ENCODE measurements around the gene MRPS9. TPM values are rescaled to one million over a fixed set of nuclear protein-coding genes. Genes with fewer than 3 reads are reported as not detected.

MRPS9 gene
- total RNA-seq, 1 donor from 2014 or later, result 24.5 TPM

DNA sequence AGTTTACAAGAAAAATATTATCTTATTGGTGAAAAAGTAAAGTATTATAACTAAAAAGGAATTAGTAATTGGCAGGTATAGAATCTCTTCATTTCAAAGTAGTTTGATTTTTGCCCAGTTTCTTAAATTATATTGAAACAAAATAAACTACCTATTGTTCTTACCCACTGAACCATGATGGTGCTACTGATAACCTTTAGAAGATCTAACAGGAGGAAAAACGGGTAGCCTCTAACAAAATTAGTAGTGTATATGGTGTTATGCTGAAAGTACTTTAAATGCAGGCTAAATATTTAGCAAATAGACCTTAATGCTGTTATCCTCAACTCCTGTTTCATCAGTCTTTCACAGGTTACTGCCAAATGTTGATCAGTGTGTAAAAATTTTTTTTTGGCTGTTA is 19.1 kb downstream of the MRPS9 start:
- FAIRE-seq, result no peak
- H3K4me3 ChIP-seq (ENCODE audit: low read depth, low read length), result no peak overlapping the region

GRCh38 chr2:105061560-105061959 is 23.7 kb downstream of the MRPS9 start:
- no peak for FAIRE-seq
- TF ChIP-seq CTCF (IDR thresholded peaks at IDR 0.05; ENCODE audit: insufficient read depth, low read length, severe bottlenecking), result no peak
- Histone ChIP-seq H3K36me3 (ENCODE audit: control insufficient read depth, insufficient read depth, low read length) (no peaks in the 10 kb centered on the region), H3K27me3 (ENCODE audit: control insufficient read depth, insufficient read depth, low read length) (no peaks in the 10 kb centered on the region), H3K4me3 (ENCODE audit: low read depth, low read length) (no peak overlapping the region)
- no peak for DNase-seq (ENCODE audit: low read depth)

More for the DNA sequence above, 19.1 kb downstream of the MRPS9 start:
- H3K36me3 ChIP-seq (ENCODE audit: control insufficient read depth, insufficient read depth, low read length), result no peaks in the 10 kb centered on the region
- no peak for TF ChIP-seq CTCF (IDR thresholded peaks at IDR 0.05; ENCODE audit: insufficient read depth, low read length, severe bottlenecking)
- DNase-seq (ENCODE audit: low read depth), result no peak
- H3K27me3 ChIP-seq (ENCODE audit: control insufficient read depth, insufficient read depth, low read length), result no peaks in the 10 kb centered on the region

GRCh38 chr2:105062158-105062557 is 24.3 kb downstream of the MRPS9 start:
- no peaks in the 10 kb centered on the region for H3K27me3 ChIP-seq (ENCODE audit: control insufficient read depth, insufficient read depth, low read length)
- no peak for FAIRE-seq

GRCh38 chr2:105068387-105068786 is 30.5 kb downstream of the MRPS9 start:
- Histone ChIP-seq H3K27me3 (ENCODE audit: control insufficient read depth, insufficient read depth, low read length) (no peaks in the 10 kb centered on the region), H3K4me3 (ENCODE audit: low read depth, low read length) (no peak overlapping the region), H3K36me3 (ENCODE audit: control insufficient read depth, insufficient read depth, low read length) (no peaks in the 10 kb centered on the region)
- no peak for TF ChIP-seq CTCF (IDR thresholded peaks at IDR 0.05; ENCODE audit: insufficient read depth, low read length, severe bottlenecking)
- no peak for DNase-seq (ENCODE audit: low read depth)
- FAIRE-seq, result no peak

More at GRCh38 chr2:105062158-105062557, 24.3 kb downstream of the MRPS9 start:
- no peak for TF ChIP-seq CTCF (IDR thresholded peaks at IDR 0.05; ENCODE audit: insufficient read depth, low read length, severe bottlenecking)
- no peak for DNase-seq (ENCODE audit: low read depth)
- Histone ChIP-seq H3K36me3 (ENCODE audit: control insufficient read depth, insufficient read depth, low read length) (no peaks in the 10 kb centered on the region), H3K4me3 (ENCODE audit: low read depth, low read length) (no peak overlapping the region)

DNA sequence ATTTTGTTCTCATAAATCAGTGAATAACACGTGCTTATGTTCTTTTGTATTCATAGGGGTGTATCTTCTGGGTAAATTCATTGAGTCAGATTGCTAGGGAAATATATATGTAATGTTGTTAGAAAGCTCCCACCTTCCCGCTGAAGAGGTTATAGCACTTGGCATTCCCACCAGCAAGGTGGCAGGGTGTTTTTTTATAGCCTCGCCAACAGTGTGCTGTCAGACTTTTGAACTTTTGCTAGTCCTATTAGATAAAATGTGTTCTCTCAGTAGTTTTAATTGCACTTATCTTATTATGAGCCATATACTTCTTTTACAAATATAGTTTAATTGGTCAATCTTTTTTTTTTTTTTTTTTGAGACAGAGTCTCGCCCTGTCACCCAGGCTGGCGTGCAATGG is 31.0 kb downstream of the MRPS9 start:
- DNase-seq (ENCODE audit: low read depth), result no peak
- no peak for FAIRE-seq
- Histone ChIP-seq H3K4me3 (ENCODE audit: low read depth, low read length) (no peak overlapping the region), H3K36me3 (ENCODE audit: control insufficient read depth, insufficient read depth, low read length) (no peaks in the 10 kb centered on the region), H3K27me3 (ENCODE audit: control insufficient read depth, insufficient read depth, low read length) (no peaks in the 10 kb centered on the region)
- no peak for TF ChIP-seq CTCF (IDR thresholded peaks at IDR 0.05; ENCODE audit: insufficient read depth, low read length, severe bottlenecking)
